Keratinocyte (primary cell): Measurements from ENCODE around the gene LDLRAD4. TPM values are rescaled to one million over a fixed set of nuclear protein-coding genes. Genes with fewer than 3 reads are reported as not detected.

ENCODE experiments used
- DNase-seq: peaks from one replicate; pipeline ENCODE4 v3.0.0-alpha.2; 2011; ENCODE audit warnings: low read depth, missing footprints, low spot score
- FAIRE-seq: peaks from 2 replicates; lab custom pipeline; 2011; peaks lifted over from hg19 to GRCh38; lab: Jason Lieb, UNC
- H2AFZ ChIP-seq: 2 replicates; pipeline ENCODE4 v1.6.0; 2012; ENCODE audit warnings: low read length, control low read depth, inconsistent platforms; ENCODE audit not compliant: control insufficient read depth
- H3K27ac ChIP-seq: 2 replicates; pipeline ENCODE4 v1.5.1; 2011; ENCODE audit warnings: low read length; ENCODE audit not compliant: control insufficient read depth, insufficient read depth
- H3K27me3 ChIP-seq: 3 replicates; pipeline ENCODE4 v1.6.0; 2011; ENCODE audit warnings: low read length; ENCODE audit not compliant: control insufficient read depth, insufficient read depth; ENCODE audit errors: extremely low read depth
- H3K36me3 ChIP-seq, 2 experiments: 2 replicates in 1 of 2; 3 replicates in 1 of 2; pipeline ENCODE4 v1.5.1; 2011; ENCODE audit warnings: low read length in 2 of 2, mild to moderate bottlenecking in 1 of 2; ENCODE audit not compliant: control insufficient read depth in 2 of 2, insufficient read depth in 2 of 2; ENCODE audit errors: extremely low read depth in 1 of 2
- H3K4me1 ChIP-seq: 3 replicates; pipeline ENCODE4 v1.5.1; 2011; ENCODE audit warnings: low read length; ENCODE audit not compliant: control insufficient read depth, insufficient read depth; ENCODE audit errors: extremely low read depth
- H3K4me2 ChIP-seq: 3 replicates; pipeline ENCODE4 v1.6.0; 2011; ENCODE audit warnings: low read depth, low read length; ENCODE audit not compliant: control insufficient read depth, insufficient read depth; ENCODE audit errors: extremely low read depth
- H3K4me3 ChIP-seq, 3 experiments: fragments of 200-600 bp in 1 of 3; sonication (generic) in 1 of 3; 2 replicates in 2 of 3; 3 replicates in 1 of 3; pipeline ENCODE4 v1.5.1; 2011 to 2016; ENCODE audit warnings: low read length in 3 of 3, mild to moderate bottlenecking in 3 of 3, control low read depth in 2 of 3, inconsistent platforms in 1 of 3, low read depth in 1 of 3, mixed read lengths in 1 of 3, mixed run types in 1 of 3, moderate library complexity in 1 of 3; ENCODE audit not compliant: control insufficient read depth in 2 of 3, insufficient read depth in 2 of 3; ENCODE audit errors: extremely low read depth in 1 of 3
- H3K79me2 ChIP-seq: 2 replicates; pipeline ENCODE4 v1.6.0; 2012; ENCODE audit warnings: low read length; ENCODE audit not compliant: control insufficient read depth, insufficient read depth
- H3K9ac ChIP-seq: 3 replicates; pipeline ENCODE4 v1.6.0; 2011; ENCODE audit warnings: low read length; ENCODE audit not compliant: control insufficient read depth, insufficient read depth; ENCODE audit errors: extremely low read depth
- H3K9me1 ChIP-seq: 3 replicates; pipeline ENCODE4 v1.6.0; 2011; ENCODE audit warnings: low read length; ENCODE audit not compliant: control insufficient read depth, insufficient read depth; ENCODE audit errors: extremely low read depth
- H3K9me3 ChIP-seq: 2 replicates; pipeline ENCODE4 v1.5.1; 2012; ENCODE audit warnings: low read depth, low read length; ENCODE audit not compliant: control insufficient read depth
- H4K20me1 ChIP-seq: 3 replicates; pipeline ENCODE4 v1.6.0; 2011; ENCODE audit warnings: low read length; ENCODE audit not compliant: control insufficient read depth, insufficient read depth; ENCODE audit errors: extremely low read depth
- CTCF ChIP-seq, 3 experiments: IDR thresholded peaks in 1 of 3; conservative IDR thresholded peaks in 1 of 3; optimal IDR thresholded peaks in 1 of 3; 2 replicates in 2 of 3; 3 replicates in 1 of 3; pipeline versions ENCODE3 to v1.5.1; 2011; ENCODE audit warnings: low read length in 3 of 3, mild to moderate bottlenecking in 3 of 3, moderate library complexity in 2 of 3, control low read depth in 1 of 3, inconsistent platforms in 1 of 3; ENCODE audit not compliant: insufficient read depth in 2 of 3; ENCODE audit errors: extremely low read depth in 1 of 3
- EZH2 ChIP-seq: IDR thresholded peaks from one replicate; pipeline ENCODE4 v1.6.1; 2012; ENCODE audit warnings: inconsistent platforms, mild to moderate bottlenecking, low read length, moderate library complexity
- dilution Hi-C: fragments of 300-500 bp; cut with MboI; formaldehyde crosslinking; loops from one replicate; pipeline ENCODE4 v1.7.0; 2020; ENCODE audit warnings: low sequenced_read_pairs; ENCODE audit not compliant: extremely low pct_ligation_motif_present
- polyA plus RNA-seq, 5 experiments: library from polyadenylated mRNA; depleted of rRNA in 3 of 5; stranded (reverse) in 3 of 5; stranded (forward) in 1 of 5; unstranded in 1 of 5; fragments of >200 nt; gene quantifications; 1 replicate in 1 of 5; 2 replicates in 3 of 5; 3 replicates in 1 of 5; pipeline versions ENCODE4 v1.2.1 to v1.2.3, GENCODE V29; 2011 to 2012; ENCODE audit warnings: missing spikeins in 2 of 5, low read depth in 1 of 5, low replicate concordance in 1 of 5

The LDLRAD4 gene
- polyA plus RNA-seq, 1 donor (not counting 4 experiments of a cell fraction or from before 2014, with no cell fraction given), result not detected

GRCh38 chr18:13335903-13336302, 117.3 kb downstream of the LDLRAD4 start:
- TF ChIP-seq EZH2 (no peak), CTCF (optimal IDR thresholded peaks at IDR 0.05 in 1 of 3, IDR thresholded peaks at IDR 0.05 in 1 of 3, conservative IDR thresholded peaks at IDR 0.05 in 1 of 3; ENCODE audit: extremely low read depth in 1 of 3, insufficient read depth in 2 of 3, low read length in 3 of 3) (no peak)
- H3K4me2 ChIP-seq, result no peak overlapping the region
- no peak overlapping the region for H3K4me3 ChIP-seq
- DNase-seq, result no peak
- no peaks in the 10 kb centered on the region for H4K20me1 ChIP-seq
- no peaks in the 10 kb centered on the region for H3K9me1 ChIP-seq
- no peak overlapping the region for H3K9ac ChIP-seq
- dilution Hi-C loops, result no loop called here
- FAIRE-seq, result no peak
- H3K36me3 ChIP-seq, result no peaks in the 10 kb centered on the region
- H3K79me2 ChIP-seq, result no peaks in the 10 kb centered on the region
- no peak overlapping the region for H2AFZ ChIP-seq
- H3K27me3 ChIP-seq, result no peaks in the 10 kb centered on the region
- no peaks in the 10 kb centered on the region for H3K4me1 ChIP-seq
- H3K27ac ChIP-seq, result no peak overlapping the region
- H3K9me3 ChIP-seq, result no peaks in the 10 kb centered on the region

GRCh38 chr18:13336841-13337240, 118.3 kb downstream of the LDLRAD4 start:
- dilution Hi-C loops, result no loop called here
- Histone ChIP-seq H3K36me3 (no peaks in the 10 kb centered on the region), H2AFZ (no peak overlapping the region), H3K27ac (no peak overlapping the region), H3K4me3 (no peak overlapping the region), H3K9me1 (no peaks in the 10 kb centered on the region), H3K9ac (no peak overlapping the region), H3K9me3 (no peaks in the 10 kb centered on the region), H3K4me1 (no peaks in the 10 kb centered on the region), H3K79me2 (no peaks in the 10 kb centered on the region), H3K4me2 (no peak overlapping the region), H4K20me1 (no peaks in the 10 kb centered on the region), H3K27me3 (no peaks in the 10 kb centered on the region)
- DNase-seq (no peak), FAIRE-seq (no peak)
- no peak for TF ChIP-seq CTCF (optimal IDR thresholded peaks at IDR 0.05 in 1 of 3, IDR thresholded peaks at IDR 0.05 in 1 of 3, conservative IDR thresholded peaks at IDR 0.05 in 1 of 3; ENCODE audit: extremely low read depth in 1 of 3, insufficient read depth in 2 of 3, low read length in 3 of 3)
- no peak for TF ChIP-seq EZH2
